Thoracic aorta (tissue), 2 donors: ENCODE results near the gene RAB42. TPM values are rescaled to one million over a fixed set of nuclear protein-coding genes. Genes with fewer than 3 reads are reported as not detected.
"Not testable (repeated sequence)": the region's sequence is repeated elsewhere in the genome, so short reads cannot be mapped to it uniquely, and the experiment has no call there.

ENCODE experiments used
- ATAC-seq: fragments of 150-250 bp; one replicate; pipeline ENCODE4 v1.8.0; 2017; ENCODE audit warnings: low read depth; ENCODE audit not compliant: insufficient number of reproducible peaks, low FRiP score
- DNase-seq: peaks from one replicate; pipeline ENCODE4 v3.0.0-alpha.2; 2020; ENCODE audit warnings: low spot score
- H3K27ac ChIP-seq, 2 donors: fragments of 200-600 bp; sonication (generic); 1 replicate in 1 of 2; 2 replicates in 1 of 2; pipeline ENCODE4 v1.5.1; 2016; ENCODE audit warnings: mild to moderate bottlenecking in 2 of 2, moderate library complexity in 2 of 2
- H3K27me3 ChIP-seq: fragments of 200-600 bp; sonication (generic); replicated peaks from 2 replicates; pipeline ENCODE4 v1.6.0; 2016; ENCODE audit warnings: mild to moderate bottlenecking; ENCODE audit not compliant: insufficient read depth
- H3K36me3 ChIP-seq: fragments of 200-600 bp; sonication (generic); one replicate; pipeline ENCODE4 v1.5.1; 2016
- H3K4me1 ChIP-seq, 2 donors: fragments of 200-600 bp; sonication (generic); 1 replicate in 1 of 2; 2 replicates in 1 of 2; pipeline versions ENCODE4 v1.5.1 to v1.6.0; 2016; ENCODE audit warnings: low read depth in 2 of 2, mild to moderate bottlenecking in 1 of 2; ENCODE audit not compliant: control insufficient read depth in 1 of 2
- H3K4me3 ChIP-seq: fragments of 200-600 bp; sonication (generic); 2 replicates; pipeline ENCODE4 v1.5.1; 2016; ENCODE audit warnings: mild to moderate bottlenecking
- H3K9me3 ChIP-seq: fragments of 200-600 bp; sonication (generic); 2 replicates; pipeline ENCODE4 v1.5.1; 2016
- CTCF ChIP-seq: fragments of 200-600 bp; sonication (generic); IDR thresholded peaks from one replicate; pipeline ENCODE4 v1.5.1; 2019; ENCODE audit warnings: antibody characterized with exemption
- total RNA-seq, 2 donors: library from RNA; depleted of rRNA; stranded (reverse); fragments of >200 nt; gene quantifications; one replicate each; pipeline versions ENCODE4 v1.1.0 to v1.2.3, GENCODE V29; 2016

Gene RAB42
- total RNA-seq, 2 donors from 2014 or later: 0.95 to 1.6 TPM

- H3K27ac ChIP-seq: no peak overlapping the region
- no peaks in the 10 kb centered on the region for H3K9me3 ChIP-seq
- ATAC-seq (no peak), DNase-seq (no peak)
- H3K4me3 ChIP-seq: no peak overlapping the region
- H3K4me1 ChIP-seq: no peaks in the 10 kb centered on the region
- no peaks in the 10 kb centered on the region for H3K27me3 ChIP-seq
- peaks cover 46% of the 10 kb centered on the region for H3K36me3 ChIP-seq
- TF ChIP-seq CTCF: no peak
Observed at GRCh38 chr1:28571911-28572310, 20.2 kb upstream of the RAB42 start.

DNA sequence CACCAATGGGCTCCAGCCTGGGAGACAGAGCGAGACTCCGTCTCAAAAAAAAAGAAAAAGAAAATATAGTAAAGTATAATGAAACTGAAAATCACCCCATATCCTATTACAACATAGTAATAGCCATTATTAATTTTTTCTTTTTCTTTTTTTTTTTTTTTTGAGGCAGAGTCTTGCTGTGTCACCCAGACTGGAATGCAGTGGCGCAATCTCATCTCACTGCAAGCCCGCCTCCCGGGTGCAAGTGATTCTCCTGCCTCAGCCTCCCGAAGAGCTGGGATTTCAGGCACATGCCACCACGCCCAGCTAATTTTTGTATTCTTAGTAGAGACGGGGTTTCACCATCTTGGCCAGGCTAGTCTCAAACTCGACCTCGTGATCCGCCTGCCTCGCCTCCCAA is 19.2 kb upstream of the RAB42 start:
- not testable (repeated sequence) for H3K4me3 ChIP-seq, H3K27me3 ChIP-seq, ATAC-seq, H3K4me1 ChIP-seq, H3K27ac ChIP-seq, H3K9me3 ChIP-seq, DNase-seq
- peaks cover 39% of the 10 kb centered on the region for H3K36me3 ChIP-seq

DNA sequence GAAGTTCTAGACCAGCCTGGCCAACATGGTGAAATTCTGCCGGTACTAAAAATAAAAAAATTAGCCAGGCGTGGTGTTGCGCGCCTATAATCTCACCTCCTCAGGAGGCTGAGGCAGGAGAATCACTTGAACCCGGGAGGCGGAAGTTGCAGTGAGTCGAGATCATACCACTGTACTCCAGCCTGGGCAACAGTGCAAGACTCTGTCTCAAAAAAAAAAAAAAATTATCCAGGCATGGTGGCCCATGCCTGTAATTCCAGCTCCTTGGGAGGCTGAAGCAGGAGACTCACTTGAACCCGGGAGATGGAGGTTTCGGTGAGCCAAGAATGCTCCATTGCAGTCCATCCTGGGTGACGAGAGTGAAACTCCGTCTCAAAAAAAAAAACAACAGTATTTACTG is 18.5 kb upstream of the RAB42 start:
- no peaks in the 10 kb centered on the region for H3K27me3 ChIP-seq
- H3K9me3 ChIP-seq: no peaks in the 10 kb centered on the region
- no peak for ATAC-seq
- H3K4me3 ChIP-seq: no peak overlapping the region
- H3K36me3 ChIP-seq: peaks cover 38% of the 10 kb centered on the region
- TF ChIP-seq CTCF: no peak
- H3K4me1 ChIP-seq: no peaks in the 10 kb centered on the region
- no peak overlapping the region for H3K27ac ChIP-seq
- no peak for DNase-seq

- H3K27ac ChIP-seq: no peak overlapping the region
- H3K4me1 ChIP-seq: peaks cover 6 to 17% of the 10 kb centered on the region in 2 donors
- DNase-seq: no peak
- no peak overlapping the region for H3K4me3 ChIP-seq
- TF ChIP-seq CTCF: no peak
- no peaks in the 10 kb centered on the region for H3K9me3 ChIP-seq
- H3K27me3 ChIP-seq: no peaks in the 10 kb centered on the region
- ATAC-seq: no peak
- peaks cover 21% of the 10 kb centered on the region for H3K36me3 ChIP-seq
Observed at GRCh38 chr1:28577052-28577678, 14.9 kb upstream of the RAB42 start.

- Histone ChIP-seq H3K4me3 (no peak overlapping the region), H3K27ac (no peak overlapping the region), H3K27me3 (no peaks in the 10 kb centered on the region), H3K4me1 (peaks cover 13 to 24% of the 10 kb centered on the region in 2 donors), H3K9me3 (no peaks in the 10 kb centered on the region), H3K36me3 (peaks cover 21% of the 10 kb centered on the region)
- TF ChIP-seq CTCF: no peak
- DNase-seq (no peak), ATAC-seq (no peak)
Observed at GRCh38 chr1:28577738-28578536, 14.1 kb upstream of the RAB42 start.
